K562 (cell line): ENCODE results near the gene ECSCR. TPM values are rescaled to one million over a fixed set of nuclear protein-coding genes. Genes with fewer than 3 reads are reported as not detected.

Source experiments
- CHD2 ChIP-seq: IDR thresholded peaks from 2 replicates; pipeline ENCODE4 v1.6.1; 2011; ENCODE audit warnings: low read depth, low read length
- GABPB1 ChIP-seq: sonication (generic); formaldehyde crosslinking; IDR thresholded peaks from 2 replicates; pipeline ENCODE4 v1.8.0; 2022; ENCODE audit warnings: mild to moderate bottlenecking, missing genetic modification reagents
- HNRNPL ChIP-seq: fragments of 200-400 bp; formaldehyde crosslinking; IDR thresholded peaks from 2 replicates; pipeline ENCODE4 v1.6.1; 2017; ENCODE audit warnings: low read depth, mild to moderate bottlenecking, low read length
- POLR3A ChIP-seq: IDR thresholded peaks from 2 replicates; pipeline ENCODE4 v1.6.1; 2011; ENCODE audit warnings: borderline replicate concordance, mild to moderate bottlenecking, moderate library complexity; ENCODE audit not compliant: insufficient read length, insufficient read depth; ENCODE audit errors: extremely low read depth
- ZNF23 ChIP-seq: fragments of 250-450 bp; sonication (Bioruptor Pico); IDR thresholded peaks from 2 replicates; pipeline ENCODE4 v1.4.0; 2020; ENCODE audit warnings: mild to moderate bottlenecking
- polyA plus RNA-seq, 8 experiments: library from polyadenylated mRNA; depleted of rRNA in 4 of 8; stranded (reverse) in 5 of 8; unstranded in 3 of 8; fragments of >200 nt; fragmentation: Nextera tagmentation in 2 of 8; fragmentation: Illumina TruSeq in 1 of 8; extraction: Ambion mirVana in 2 of 8; extraction: Trizol in 1 of 8; gene quantifications; 2 replicates each; pipeline versions ENCODE4 v1.2.1 to v1.2.3, GENCODE V29; 2011 to 2014; ENCODE audit warnings: inconsistent platforms in 1 of 8, missing spikeins in 1 of 8
- total RNA-seq, 7 experiments: library from RNA; depleted of rRNA in 6 of 7; stranded (reverse); fragments of >200 nt in 6 of 7; fragmentation: Illumina TruSeq in 2 of 7; extraction: Trizol in 2 of 7; gene quantifications; 2 replicates each; pipeline versions ENCODE4 v1.2.1 to v1.2.3, GENCODE V29; 2011 to 2021; ENCODE audit warnings: low replicate concordance in 1 of 7
- TF ChIP-seq, protein P1 (sequence below): fragments of 450-650 bp; IDR thresholded peaks from 2 replicates; pipeline ENCODE4 v1.6.1; 2017; ENCODE audit warnings: antibody characterized with exemption
- TF ChIP-seq, protein P2 (sequence below): sonication (generic); formaldehyde crosslinking; IDR thresholded peaks from 2 replicates; pipeline ENCODE4 v1.8.1; 2023; ENCODE audit warnings: mild to moderate bottlenecking, missing genetic modification reagents, moderate library complexity
- TF ChIP-seq, protein P3 (sequence below), 2 experiments: fragments of 450-650 bp in 1 of 2; sonication (generic) in 1 of 2; formaldehyde crosslinking in 1 of 2; IDR thresholded peaks; 2 replicates each; pipeline versions ENCODE4 v1.7.1 to v1.9.0; 2016 to 2022; ENCODE audit warnings: inconsistent platforms in 1 of 2, mild to moderate bottlenecking in 1 of 2, missing genetic modification reagents in 1 of 2
- TF ChIP-seq, protein P4 (sequence below), 2 experiments: fragments of 150-350 bp in 1 of 2; IDR thresholded peaks; 2 replicates each; pipeline ENCODE4 v1.6.1; 2012 to 2016; ENCODE audit warnings: low read depth in 2 of 2, low read length in 2 of 2, mild to moderate bottlenecking in 1 of 2, moderate library complexity in 1 of 2

ECSCR gene
- total and polyA plus RNA-seq, 9 of the 15 experiments (the other 6 are each of a cell fraction or from before 2014, with no cell fraction given), result 0.10 to 0.25 (median 0.13) TPM; not detected in 6

DNA sequence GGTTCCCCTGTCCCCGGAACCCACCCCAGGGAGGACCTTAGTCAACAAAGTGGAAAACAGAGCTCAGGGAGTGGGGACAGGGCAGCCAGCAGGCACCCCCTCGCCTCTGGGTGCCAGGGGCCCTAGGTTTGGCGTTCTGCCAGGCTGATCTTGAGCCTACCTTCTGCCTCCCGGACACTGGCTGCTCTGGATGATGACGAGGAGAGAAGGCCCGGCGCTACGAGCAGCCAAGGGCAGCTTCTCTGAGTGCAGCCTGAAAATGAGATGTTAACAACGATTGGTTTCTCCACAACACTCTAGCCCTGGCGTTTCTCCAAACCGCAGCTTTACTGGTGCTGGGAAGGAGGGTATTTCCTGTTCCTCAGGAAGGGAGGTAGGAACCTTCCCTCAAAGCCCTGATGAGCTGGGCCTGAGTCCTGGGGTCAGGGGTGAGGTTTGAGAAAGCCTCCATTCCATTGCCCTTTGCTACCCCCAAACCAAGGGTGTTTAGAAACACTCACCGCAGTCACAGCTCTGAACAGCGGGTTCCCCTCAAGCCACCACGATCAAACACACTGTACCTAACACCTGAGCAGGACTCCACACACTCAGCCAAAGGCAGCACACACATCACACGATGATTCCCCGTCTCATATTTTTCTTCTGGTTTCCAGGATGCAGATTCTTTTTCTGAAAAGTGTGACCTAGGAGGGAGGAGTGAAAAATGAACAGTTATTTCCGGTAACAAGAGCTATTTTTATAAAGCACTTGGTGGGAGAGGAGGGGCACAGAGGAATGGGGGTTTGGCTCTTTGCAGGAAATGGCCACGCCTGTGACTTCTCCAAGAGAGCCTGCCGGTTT is 19.7 kb upstream of the ECSCR start, which contains the start of gene STING1 (continued):
- TF ChIP-seq, protein P1, sequence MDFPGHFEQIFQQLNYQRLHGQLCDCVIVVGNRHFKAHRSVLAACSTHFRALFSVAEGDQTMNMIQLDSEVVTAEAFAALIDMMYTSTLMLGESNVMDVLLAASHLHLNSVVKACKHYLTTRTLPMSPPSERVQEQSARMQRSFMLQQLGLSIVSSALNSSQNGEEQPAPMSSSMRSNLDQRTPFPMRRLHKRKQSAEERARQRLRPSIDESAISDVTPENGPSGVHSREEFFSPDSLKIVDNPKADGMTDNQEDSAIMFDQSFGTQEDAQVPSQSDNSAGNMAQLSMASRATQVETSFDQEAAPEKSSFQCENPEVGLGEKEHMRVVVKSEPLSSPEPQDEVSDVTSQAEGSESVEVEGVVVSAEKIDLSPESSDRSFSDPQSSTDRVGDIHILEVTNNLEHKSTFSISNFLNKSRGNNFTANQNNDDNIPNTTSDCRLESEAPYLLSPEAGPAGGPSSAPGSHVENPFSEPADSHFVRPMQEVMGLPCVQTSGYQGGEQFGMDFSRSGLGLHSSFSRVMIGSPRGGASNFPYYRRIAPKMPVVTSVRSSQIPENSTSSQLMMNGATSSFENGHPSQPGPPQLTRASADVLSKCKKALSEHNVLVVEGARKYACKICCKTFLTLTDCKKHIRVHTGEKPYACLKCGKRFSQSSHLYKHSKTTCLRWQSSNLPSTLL, result no peak
- TF ChIP-seq CHD2 (no peak), HNRNPL (no peak), ZNF23 (CRISPR knock-in tag) (no peak), POLR3A (no peak), GABPB1 (peak; percentile 78; the same call in 1 of the 2 replicates)
- TF ChIP-seq, protein P2, sequence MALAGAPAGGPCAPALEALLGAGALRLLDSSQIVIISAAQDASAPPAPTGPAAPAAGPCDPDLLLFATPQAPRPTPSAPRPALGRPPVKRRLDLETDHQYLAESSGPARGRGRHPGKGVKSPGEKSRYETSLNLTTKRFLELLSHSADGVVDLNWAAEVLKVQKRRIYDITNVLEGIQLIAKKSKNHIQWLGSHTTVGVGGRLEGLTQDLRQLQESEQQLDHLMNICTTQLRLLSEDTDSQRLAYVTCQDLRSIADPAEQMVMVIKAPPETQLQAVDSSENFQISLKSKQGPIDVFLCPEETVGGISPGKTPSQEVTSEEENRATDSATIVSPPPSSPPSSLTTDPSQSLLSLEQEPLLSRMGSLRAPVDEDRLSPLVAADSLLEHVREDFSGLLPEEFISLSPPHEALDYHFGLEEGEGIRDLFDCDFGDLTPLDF (CRISPR knock-in tag), result no peak
- TF ChIP-seq, protein P3, sequence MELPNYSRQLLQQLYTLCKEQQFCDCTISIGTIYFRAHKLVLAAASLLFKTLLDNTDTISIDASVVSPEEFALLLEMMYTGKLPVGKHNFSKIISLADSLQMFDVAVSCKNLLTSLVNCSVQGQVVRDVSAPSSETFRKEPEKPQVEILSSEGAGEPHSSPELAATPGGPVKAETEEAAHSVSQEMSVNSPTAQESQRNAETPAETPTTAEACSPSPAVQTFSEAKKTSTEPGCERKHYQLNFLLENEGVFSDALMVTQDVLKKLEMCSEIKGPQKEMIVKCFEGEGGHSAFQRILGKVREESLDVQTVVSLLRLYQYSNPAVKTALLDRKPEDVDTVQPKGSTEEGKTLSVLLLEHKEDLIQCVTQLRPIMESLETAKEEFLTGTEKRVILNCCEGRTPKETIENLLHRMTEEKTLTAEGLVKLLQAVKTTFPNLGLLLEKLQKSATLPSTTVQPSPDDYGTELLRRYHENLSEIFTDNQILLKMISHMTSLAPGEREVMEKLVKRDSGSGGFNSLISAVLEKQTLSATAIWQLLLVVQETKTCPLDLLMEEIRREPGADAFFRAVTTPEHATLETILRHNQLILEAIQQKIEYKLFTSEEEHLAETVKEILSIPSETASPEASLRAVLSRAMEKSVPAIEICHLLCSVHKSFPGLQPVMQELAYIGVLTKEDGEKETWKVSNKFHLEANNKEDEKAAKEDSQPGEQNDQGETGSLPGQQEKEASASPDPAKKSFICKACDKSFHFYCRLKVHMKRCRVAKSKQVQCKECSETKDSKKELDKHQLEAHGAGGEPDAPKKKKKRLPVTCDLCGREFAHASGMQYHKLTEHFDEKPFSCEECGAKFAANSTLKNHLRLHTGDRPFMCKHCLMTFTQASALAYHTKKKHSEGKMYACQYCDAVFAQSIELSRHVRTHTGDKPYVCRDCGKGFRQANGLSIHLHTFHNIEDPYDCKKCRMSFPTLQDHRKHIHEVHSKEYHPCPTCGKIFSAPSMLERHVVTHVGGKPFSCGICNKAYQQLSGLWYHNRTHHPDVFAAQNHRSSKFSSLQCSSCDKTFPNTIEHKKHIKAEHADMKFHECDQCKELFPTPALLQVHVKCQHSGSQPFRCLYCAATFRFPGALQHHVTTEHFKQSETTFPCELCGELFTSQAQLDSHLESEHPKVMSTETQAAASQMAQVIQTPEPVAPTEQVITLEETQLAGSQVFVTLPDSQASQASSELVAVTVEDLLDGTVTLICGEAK (IDR thresholded peaks at IDR 0.05), result peak; percentile 70
- TF ChIP-seq, protein P3 (CRISPR knock-in tag; IDR thresholded peaks at IDR 0.05), result no peak
- TF ChIP-seq, protein P4, sequence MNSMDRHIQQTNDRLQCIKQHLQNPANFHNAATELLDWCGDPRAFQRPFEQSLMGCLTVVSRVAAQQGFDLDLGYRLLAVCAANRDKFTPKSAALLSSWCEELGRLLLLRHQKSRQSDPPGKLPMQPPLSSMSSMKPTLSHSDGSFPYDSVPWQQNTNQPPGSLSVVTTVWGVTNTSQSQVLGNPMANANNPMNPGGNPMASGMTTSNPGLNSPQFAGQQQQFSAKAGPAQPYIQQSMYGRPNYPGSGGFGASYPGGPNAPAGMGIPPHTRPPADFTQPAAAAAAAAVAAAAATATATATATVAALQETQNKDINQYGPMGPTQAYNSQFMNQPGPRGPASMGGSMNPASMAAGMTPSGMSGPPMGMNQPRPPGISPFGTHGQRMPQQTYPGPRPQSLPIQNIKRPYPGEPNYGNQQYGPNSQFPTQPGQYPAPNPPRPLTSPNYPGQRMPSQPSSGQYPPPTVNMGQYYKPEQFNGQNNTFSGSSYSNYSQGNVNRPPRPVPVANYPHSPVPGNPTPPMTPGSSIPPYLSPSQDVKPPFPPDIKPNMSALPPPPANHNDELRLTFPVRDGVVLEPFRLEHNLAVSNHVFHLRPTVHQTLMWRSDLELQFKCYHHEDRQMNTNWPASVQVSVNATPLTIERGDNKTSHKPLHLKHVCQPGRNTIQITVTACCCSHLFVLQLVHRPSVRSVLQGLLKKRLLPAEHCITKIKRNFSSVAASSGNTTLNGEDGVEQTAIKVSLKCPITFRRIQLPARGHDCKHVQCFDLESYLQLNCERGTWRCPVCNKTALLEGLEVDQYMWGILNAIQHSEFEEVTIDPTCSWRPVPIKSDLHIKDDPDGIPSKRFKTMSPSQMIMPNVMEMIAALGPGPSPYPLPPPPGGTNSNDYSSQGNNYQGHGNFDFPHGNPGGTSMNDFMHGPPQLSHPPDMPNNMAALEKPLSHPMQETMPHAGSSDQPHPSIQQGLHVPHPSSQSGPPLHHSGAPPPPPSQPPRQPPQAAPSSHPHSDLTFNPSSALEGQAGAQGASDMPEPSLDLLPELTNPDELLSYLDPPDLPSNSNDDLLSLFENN (IDR thresholded peaks at IDR 0.05; ENCODE audit: low read depth in 2 of 2, low read length in 2 of 2), result no peak
